ENCODE measurements around the gene KCNG2. TPM values are rescaled to one million over a fixed set of nuclear protein-coding genes. Genes with fewer than 3 reads are reported as not detected.
A peak's percentile ranks its signal among the peaks of the same experiment; 100 is the strongest.

Gene KCNG2
- total and polyA plus RNA-seq, 9 of the 15 experiments (the other 6 are each of a cell fraction or from before 2014, with no cell fraction given) = not detected

- TF ChIP-seq, protein P1, sequence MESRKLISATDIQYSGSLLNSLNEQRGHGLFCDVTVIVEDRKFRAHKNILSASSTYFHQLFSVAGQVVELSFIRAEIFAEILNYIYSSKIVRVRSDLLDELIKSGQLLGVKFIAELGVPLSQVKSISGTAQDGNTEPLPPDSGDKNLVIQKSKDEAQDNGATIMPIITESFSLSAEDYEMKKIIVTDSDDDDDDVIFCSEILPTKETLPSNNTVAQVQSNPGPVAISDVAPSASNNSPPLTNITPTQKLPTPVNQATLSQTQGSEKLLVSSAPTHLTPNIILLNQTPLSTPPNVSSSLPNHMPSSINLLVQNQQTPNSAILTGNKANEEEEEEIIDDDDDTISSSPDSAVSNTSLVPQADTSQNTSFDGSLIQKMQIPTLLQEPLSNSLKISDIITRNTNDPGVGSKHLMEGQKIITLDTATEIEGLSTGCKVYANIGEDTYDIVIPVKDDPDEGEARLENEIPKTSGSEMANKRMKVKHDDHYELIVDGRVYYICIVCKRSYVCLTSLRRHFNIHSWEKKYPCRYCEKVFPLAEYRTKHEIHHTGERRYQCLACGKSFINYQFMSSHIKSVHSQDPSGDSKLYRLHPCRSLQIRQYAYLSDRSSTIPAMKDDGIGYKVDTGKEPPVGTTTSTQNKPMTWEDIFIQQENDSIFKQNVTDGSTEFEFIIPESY (CRISPR knock-in tag; IDR thresholded peaks at IDR 0.05) = no peak
Observed at GRCh38 chr18:79780547-79780946, 17.2 kb upstream of the KCNG2 start (continued).

- no peaks in the 10 kb centered on the region for H3K36me3 ChIP-seq (ENCODE audit: control insufficient read depth, insufficient read depth, low read length)
- ChIA-PET POLR2A (no interaction called here), CTCF (ENCODE audit: low intra/inter-chr PET ratio) (no interaction called here)
- in situ Hi-C loops (cut with MboI) = no loop called here
- WGBS (ENCODE audit: insufficient coverage, low coverage, missing lambda C conversion rate) = 3% methylated on average over 11 of the region's 17 CpGs
- ATAC-seq (peak; percentile 32; the same call in 1 of the 3 replicates), DNase-seq (ENCODE audit: extremely low read depth in 1 of 4, low spot score in 3 of 4) (no peak), FAIRE-seq (no peak)
- H4K20me1 ChIP-seq (replicated peaks; ENCODE audit: control insufficient read depth, insufficient read depth, low read length) = no peaks in the 10 kb centered on the region
- H3K27me3 ChIP-seq (ENCODE audit: control insufficient read depth in 2 of 2, insufficient read depth in 2 of 2, low read length in 2 of 2) = peaks cover 17 to 90% of the 10 kb centered on the region in 2 experiments
- TF ChIP-seq ZBTB8A (IDR thresholded peaks at IDR 0.05; ENCODE audit: partially characterized antibody) (no peak), FIP1L1 (IDR thresholded peaks at IDR 0.05; ENCODE audit: low read depth, low read length, poor library complexity, severe bottlenecking) (no peak), CREB3 (tag; conservative IDR thresholded peaks at IDR 0.05; ENCODE audit: low read depth) (no peak), KAT2B (IDR thresholded peaks at IDR 0.05; ENCODE audit: low read depth, low read length) (no peak), NR1H2 (CRISPR knock-in tag; IDR thresholded peaks at IDR 0.05) (no peak), NFIC (IDR thresholded peaks at IDR 0.05) (no peak)
- H3K9me3 ChIP-seq (replicated peaks; ENCODE audit: control insufficient read depth, insufficient read depth, low read depth, low read length) = no peaks in the 10 kb centered on the region
- H3K4me3 ChIP-seq = no peak overlapping the region
- H3K79me2 ChIP-seq (ENCODE audit: control insufficient read depth, insufficient read depth, low read length) = no peaks in the 10 kb centered on the region
- H3K4me2 ChIP-seq (ENCODE audit: insufficient read depth, low read length) = no peak overlapping the region
- peaks cover 0 to 5% of the 10 kb centered on the region in 2 experiments; a peak in 2 of 5 replicates for H3K4me1 ChIP-seq (replicated peaks in 1 of 2; ENCODE audit: control insufficient read depth in 2 of 2, insufficient read depth in 2 of 2, low read length in 2 of 2)
- no peak overlapping the region for H3K9ac ChIP-seq (ENCODE audit: insufficient read depth in 1 of 2, low read depth in 2 of 2, low read length in 2 of 2)
- no peak overlapping the region for H3K27ac ChIP-seq (ENCODE audit: extremely low read depth, low read depth, low read length)
- intact Hi-C loops (cut with micrococcal nuclease) = no loop called here
- H3K9me1 ChIP-seq (ENCODE audit: control insufficient read depth, insufficient read depth, low read length) = no peaks in the 10 kb centered on the region
- H2AFZ ChIP-seq (ENCODE audit: low read depth, low read length) = no peak overlapping the region
- BruUV-seq (replicated peaks) = no TSS peak
Observed at GRCh38 chr18:79781331-79781941, 16.3 kb upstream of the KCNG2 start.

All from K562 (cell line).